OCI-LY7 (cell line): Measurements from ENCODE around the gene PXDN. TPM values are rescaled to one million over a fixed set of nuclear protein-coding genes. Genes with fewer than 3 reads are reported as not detected.

Source experiments
- BruUV-seq: library from RNA; stranded (reverse); fragments of 400-500 nt; replicated peaks from 2 replicates; lab custom pipeline; 2021; lab: Mats Ljungman, UMichigan
- CTCF ChIA-PET: fragments of 300-600 bp; sonication (Branson Sonifier 250); formaldehyde crosslinking; loops from one replicate; lab custom pipeline; 2022; ENCODE audit warnings: antibody characterized with exemption; ENCODE audit not compliant: unreplicated experiment; lab: Charles Lee
- POLR2A ChIA-PET: fragments of 300-600 bp; sonication (Branson Sonifier 250); formaldehyde crosslinking; loops from one replicate; lab custom pipeline; 2022; ENCODE audit warnings: antibody characterized with exemption; lab: Charles Lee
- DNase-seq: peaks from one replicate; pipeline ENCODE4 v3.0.0-alpha.2; 2015; ENCODE audit warnings: low spot score
- H2AFZ ChIP-seq: fragments of 200-600 bp; sonication (generic), shearing (Covaris generic); 2 replicates; pipeline ENCODE4 v1.6.1; 2014; ENCODE audit warnings: mild to moderate bottlenecking, antibody characterized with exemption, low read length, moderate library complexity
- H3K27ac ChIP-seq: fragments of 200-600 bp; sonication (generic); 2 replicates; pipeline ENCODE4 v1.5.1; 2014; ENCODE audit warnings: mixed run types, low read depth, mild to moderate bottlenecking, moderate library complexity, low read length, inconsistent platforms; ENCODE audit not compliant: poor library complexity, severe bottlenecking
- H3K36me3 ChIP-seq: fragments of 200-600 bp; sonication (generic); 2 replicates; pipeline ENCODE4 v1.6.1; 2014; ENCODE audit warnings: mild to moderate bottlenecking, antibody characterized with exemption, low read length, moderate library complexity, mixed read lengths; ENCODE audit not compliant: insufficient read depth
- H3K4me1 ChIP-seq: fragments of 200-600 bp; sonication (generic); 2 replicates; pipeline ENCODE4 v1.5.1; 2014; ENCODE audit warnings: mild to moderate bottlenecking, low read length; ENCODE audit not compliant: insufficient read depth, poor library complexity, severe bottlenecking
- H3K4me2 ChIP-seq: fragments of 200-600 bp; sonication (generic); 2 replicates; pipeline ENCODE4 v1.6.1; 2014; ENCODE audit warnings: mild to moderate bottlenecking, low read length
- H3K4me3 ChIP-seq: fragments of 200-600 bp; sonication (generic); 2 replicates; pipeline ENCODE4 v1.5.1; 2014; ENCODE audit warnings: mild to moderate bottlenecking, low read depth, low read length; ENCODE audit not compliant: poor library complexity, severe bottlenecking
- H3K79me2 ChIP-seq: fragments of 200-600 bp; sonication (generic); 2 replicates; pipeline ENCODE4 v1.6.1; 2016; ENCODE audit warnings: low read depth, mild to moderate bottlenecking, low read length, moderate library complexity, mixed read lengths; ENCODE audit not compliant: insufficient read depth
- H3K9me2 ChIP-seq: fragments of 200-600 bp; sonication (generic); 2 replicates; pipeline ENCODE4 v1.6.1; 2016; ENCODE audit warnings: mild to moderate bottlenecking, low read length, mixed read lengths; ENCODE audit not compliant: insufficient read depth
- H3K9me3 ChIP-seq: fragments of 200-600 bp; sonication (generic); 2 replicates; pipeline ENCODE4 v1.6.1; 2014; ENCODE audit warnings: mild to moderate bottlenecking, mixed run types, low read length, mixed read lengths
- H4K20me1 ChIP-seq: fragments of 200-600 bp; sonication (generic); 2 replicates; pipeline ENCODE4 v1.6.1; 2014; ENCODE audit warnings: mild to moderate bottlenecking, antibody characterized with exemption, low read length, moderate library complexity, mixed read lengths; ENCODE audit not compliant: insufficient read depth
- EZH2phosphoT487 ChIP-seq: fragments of 200-600 bp; sonication (generic); IDR thresholded peaks from 2 replicates; pipeline ENCODE4 v1.6.1; 2018; ENCODE audit warnings: low read depth, borderline replicate concordance, mild to moderate bottlenecking, mixed run types, antibody characterized with exemption, low read length, moderate library complexity, mixed read lengths
- intact Hi-C: fragments of 100-400 bp; cut with micrococcal nuclease; formaldehyde crosslinking; loops from one replicate; pipeline ENCODE4 v1.10.0; 2022; ENCODE audit not compliant: unreplicated experiment
- total RNA-seq, 2 experiments: library from RNA; depleted of rRNA in 1 of 2; stranded (reverse); fragments of >200 nt in 1 of 2; shearing (Covaris generic) in 1 of 2; gene quantifications; 2 replicates each; pipeline ENCODE4 v1.2.3, GENCODE V29; 2014 to 2022
- TF ChIP-seq, protein P1 (sequence below): fragments of 200-600 bp; sonication (generic); conservative IDR thresholded peaks from 2 replicates; pipeline ENCODE4 v1.5.1; 2014; ENCODE audit warnings: mild to moderate bottlenecking, antibody characterized with exemption, low read length, moderate library complexity, mixed read lengths

The PXDN gene
- total RNA-seq, 2 experiments from 2014 or later: not detected

GRCh38 chr2:1586923-1587840 lies 157.1 kb downstream of the PXDN start:
- DNase-seq: no peak
- Histone ChIP-seq H3K4me1 (no peaks in the 10 kb centered on the region), H3K4me3 (no peak overlapping the region), H3K9me2 (no peaks in the 10 kb centered on the region), H3K4me2 (no peak overlapping the region), H3K36me3 (no peaks in the 10 kb centered on the region), H3K27ac (no peak overlapping the region), H3K79me2 (no peaks in the 10 kb centered on the region), H2AFZ (no peak overlapping the region), H4K20me1 (no peaks in the 10 kb centered on the region), H3K9me3 (no peaks in the 10 kb centered on the region)
- POLR2A ChIA-PET: no interaction called here
- BruUV-seq: no TSS peak
- no peak for TF ChIP-seq EZH2phosphoT487
- TF ChIP-seq, protein P1, sequence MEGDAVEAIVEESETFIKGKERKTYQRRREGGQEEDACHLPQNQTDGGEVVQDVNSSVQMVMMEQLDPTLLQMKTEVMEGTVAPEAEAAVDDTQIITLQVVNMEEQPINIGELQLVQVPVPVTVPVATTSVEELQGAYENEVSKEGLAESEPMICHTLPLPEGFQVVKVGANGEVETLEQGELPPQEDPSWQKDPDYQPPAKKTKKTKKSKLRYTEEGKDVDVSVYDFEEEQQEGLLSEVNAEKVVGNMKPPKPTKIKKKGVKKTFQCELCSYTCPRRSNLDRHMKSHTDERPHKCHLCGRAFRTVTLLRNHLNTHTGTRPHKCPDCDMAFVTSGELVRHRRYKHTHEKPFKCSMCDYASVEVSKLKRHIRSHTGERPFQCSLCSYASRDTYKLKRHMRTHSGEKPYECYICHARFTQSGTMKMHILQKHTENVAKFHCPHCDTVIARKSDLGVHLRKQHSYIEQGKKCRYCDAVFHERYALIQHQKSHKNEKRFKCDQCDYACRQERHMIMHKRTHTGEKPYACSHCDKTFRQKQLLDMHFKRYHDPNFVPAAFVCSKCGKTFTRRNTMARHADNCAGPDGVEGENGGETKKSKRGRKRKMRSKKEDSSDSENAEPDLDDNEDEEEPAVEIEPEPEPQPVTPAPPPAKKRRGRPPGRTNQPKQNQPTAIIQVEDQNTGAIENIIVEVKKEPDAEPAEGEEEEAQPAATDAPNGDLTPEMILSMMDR: no peak
- intact Hi-C loops: no loop called here
- CTCF ChIA-PET: no interaction called here

- no peaks in the 10 kb centered on the region for H3K36me3 ChIP-seq
- POLR2A ChIA-PET: no interaction called here
- no peak overlapping the region for H2AFZ ChIP-seq
- BruUV-seq: no TSS peak
- no peak overlapping the region for H3K27ac ChIP-seq
- H4K20me1 ChIP-seq: no peaks in the 10 kb centered on the region
- TF ChIP-seq EZH2phosphoT487: no peak
- no peak overlapping the region for H3K4me2 ChIP-seq
- CTCF ChIA-PET: no interaction called here
- H3K9me2 ChIP-seq: no peaks in the 10 kb centered on the region
- H3K9me3 ChIP-seq: no peaks in the 10 kb centered on the region
- H3K4me3 ChIP-seq: no peak overlapping the region
- H3K79me2 ChIP-seq: no peaks in the 10 kb centered on the region
- intact Hi-C loops: no loop called here
- no peak for DNase-seq
- H3K4me1 ChIP-seq: no peaks in the 10 kb centered on the region
Observed at GRCh38 chr2:1586251-1586922, 157.9 kb downstream of the PXDN start.

DNA sequence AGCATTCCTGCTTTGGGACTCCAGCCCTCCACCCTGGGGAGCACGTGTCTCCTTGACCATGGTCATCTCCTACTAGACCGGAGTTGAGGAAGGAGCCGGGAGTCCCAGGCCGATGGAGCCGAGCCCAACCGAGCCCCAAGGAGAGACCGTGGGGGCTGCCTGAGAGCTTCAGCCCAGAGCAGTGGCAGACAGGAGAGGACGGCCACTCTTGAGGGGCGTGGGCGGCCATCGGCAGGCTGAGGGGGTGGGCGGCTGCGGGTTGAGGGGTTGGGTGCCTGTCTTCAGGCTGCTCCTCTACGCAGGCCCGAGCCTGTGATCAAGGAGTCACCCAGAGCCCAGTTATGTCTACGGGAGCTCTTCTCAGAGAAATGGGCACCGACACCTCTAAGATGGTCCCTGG lies 158.7 kb downstream of the PXDN start:
- H3K4me2 ChIP-seq: no peak overlapping the region
- H3K27ac ChIP-seq: no peak overlapping the region
- no peaks in the 10 kb centered on the region for H3K4me1 ChIP-seq
- no peaks in the 10 kb centered on the region for H3K9me2 ChIP-seq
- intact Hi-C loops: no loop called here
- no peak overlapping the region for H3K4me3 ChIP-seq
- ChIA-PET POLR2A (no interaction called here), CTCF (no interaction called here)
- H3K36me3 ChIP-seq: no peaks in the 10 kb centered on the region
- no peaks in the 10 kb centered on the region for H3K9me3 ChIP-seq
- no peak overlapping the region for H2AFZ ChIP-seq
- no peaks in the 10 kb centered on the region for H3K79me2 ChIP-seq
- TF ChIP-seq EZH2phosphoT487: no peak
- TF ChIP-seq, protein P1: no peak
- no TSS peak for BruUV-seq
- no peak for DNase-seq
- H4K20me1 ChIP-seq: no peaks in the 10 kb centered on the region
